GM21526 (cell line): Measurements from ENCODE around the gene KANSL1.
"Not testable (repeated sequence)": the region's sequence is repeated elsewhere in the genome, so short reads cannot be mapped to it uniquely, and the experiment has no call there.

Source experiments
- ATAC-seq: cut with Tn5 transposase; IDR thresholded peaks from one replicate; pipeline ENCODE4 v1.9.1; 2021; ENCODE audit warnings: moderate library complexity; ENCODE audit not compliant: unreplicated experiment, low FRiP score

The KANSL1 gene

GRCh38 chr17:46193626-46194392, 580 bp upstream of the KANSL1 start:
- ATAC-seq, result peak; percentile 51

GRCh38 chr17:46192439-46193150, 634 bp downstream of the KANSL1 start:
- peak; percentile 18 for ATAC-seq

DNA sequence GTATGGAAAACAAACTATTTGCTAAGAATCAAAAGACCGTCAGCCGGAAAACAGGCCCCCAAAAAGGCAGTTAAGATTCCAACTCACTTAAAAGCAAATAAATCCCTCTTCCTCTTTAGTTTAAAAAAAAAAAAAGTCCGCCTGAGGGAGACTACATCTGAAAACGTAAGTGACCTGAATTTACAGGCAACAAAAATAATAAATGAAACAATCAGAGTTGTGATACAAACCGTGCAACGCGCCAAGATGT, 1.1 kb downstream of the KANSL1 start:
- ATAC-seq, result no peak

DNA sequence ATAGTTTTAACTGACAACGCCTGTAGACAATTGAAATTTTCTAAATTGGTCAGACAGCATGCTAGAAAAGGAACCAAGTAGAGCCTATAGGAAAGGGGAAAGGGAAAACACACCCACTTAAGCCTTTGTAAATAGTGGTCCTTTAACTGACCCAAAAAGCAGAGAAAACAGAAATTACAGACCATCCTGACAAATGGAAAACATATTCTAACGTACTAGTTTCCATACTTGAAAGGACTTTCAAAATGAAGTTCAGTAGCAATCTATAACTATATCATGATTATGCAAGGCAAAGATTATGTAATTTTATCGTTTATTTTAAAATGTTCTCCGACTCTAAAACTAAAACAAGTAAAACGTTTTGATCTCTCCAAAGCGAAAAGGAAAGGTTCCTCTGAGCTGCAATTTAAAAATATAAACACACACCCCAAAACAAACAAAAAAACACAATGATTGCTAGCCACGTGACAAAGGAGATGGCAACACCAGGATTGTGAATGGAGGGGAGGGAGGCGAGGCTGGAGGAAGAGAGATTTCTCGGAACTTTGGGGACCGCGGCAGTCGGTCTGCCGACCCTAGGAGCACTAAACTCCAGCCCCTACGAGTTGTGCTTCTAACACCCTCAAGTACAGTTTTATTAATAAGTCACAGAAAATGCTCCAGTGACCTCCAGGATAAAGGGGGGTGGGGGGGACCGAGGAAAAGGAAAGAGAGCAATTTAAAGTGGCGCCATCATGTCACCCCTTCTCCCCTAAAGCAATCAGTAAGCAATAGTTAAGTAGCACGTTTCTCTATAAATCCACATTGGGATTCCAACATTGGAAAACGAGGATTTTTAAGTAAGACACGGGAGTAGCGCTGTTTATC, 1.7 kb downstream of the KANSL1 start:
- ATAC-seq, result no peak

DNA sequence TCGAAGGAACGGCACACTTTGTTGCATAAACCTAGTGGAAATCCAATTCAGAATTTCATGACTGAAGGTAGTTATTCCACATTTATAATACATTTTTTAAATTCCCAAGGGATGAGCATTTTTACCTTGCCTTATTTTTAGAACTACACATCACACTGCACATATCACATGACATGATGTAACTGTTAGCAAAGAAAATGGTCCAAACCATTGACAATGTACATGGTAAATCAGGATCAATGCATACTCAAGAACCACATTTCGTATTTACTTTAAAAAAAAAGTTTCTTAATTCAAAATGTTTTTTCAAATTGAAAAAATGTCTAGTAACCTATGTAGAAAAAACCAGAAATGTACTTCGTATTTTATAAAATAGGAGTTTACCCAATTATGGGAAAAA, 2.5 kb downstream of the KANSL1 start:
- ATAC-seq, result no peak

DNA sequence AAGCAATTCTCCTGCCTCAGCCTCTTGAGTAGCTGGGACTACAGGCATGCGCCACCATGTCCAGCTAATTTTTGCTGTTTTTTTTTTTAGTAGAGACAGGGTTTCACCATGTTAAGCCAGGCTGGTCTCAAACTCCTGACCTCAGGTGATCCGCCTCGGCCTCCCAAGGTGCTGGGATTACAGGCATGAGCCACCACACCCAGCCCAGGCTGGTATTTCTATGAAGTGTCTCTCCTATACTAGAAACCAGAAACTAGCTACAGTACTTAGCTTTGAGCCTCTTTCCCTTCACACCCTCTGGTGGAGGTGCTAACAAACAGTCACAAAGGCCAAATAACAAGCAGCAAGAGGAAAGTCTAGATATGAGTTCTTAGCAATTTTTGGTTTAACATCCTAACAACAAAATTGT, 6.4 kb downstream of the KANSL1 start:
- ATAC-seq, result not testable (repeated sequence)

- no peak for ATAC-seq
Measured at GRCh38 chr17:46184696-46185095, 8.5 kb downstream of the KANSL1 start.

- ATAC-seq, result not testable (repeated sequence)
Measured at GRCh38 chr17:46183383-46183782, 9.8 kb downstream of the KANSL1 start.

- ATAC-seq, result no peak
Measured at GRCh38 chr17:46182961-46183360, 10.3 kb downstream of the KANSL1 start.

- ATAC-seq, result no peak
Measured at GRCh38 chr17:46181940-46182339, 11.3 kb downstream of the KANSL1 start.

GRCh38 chr17:46181316-46181715, 11.9 kb downstream of the KANSL1 start:
- not testable (repeated sequence) for ATAC-seq

DNA sequence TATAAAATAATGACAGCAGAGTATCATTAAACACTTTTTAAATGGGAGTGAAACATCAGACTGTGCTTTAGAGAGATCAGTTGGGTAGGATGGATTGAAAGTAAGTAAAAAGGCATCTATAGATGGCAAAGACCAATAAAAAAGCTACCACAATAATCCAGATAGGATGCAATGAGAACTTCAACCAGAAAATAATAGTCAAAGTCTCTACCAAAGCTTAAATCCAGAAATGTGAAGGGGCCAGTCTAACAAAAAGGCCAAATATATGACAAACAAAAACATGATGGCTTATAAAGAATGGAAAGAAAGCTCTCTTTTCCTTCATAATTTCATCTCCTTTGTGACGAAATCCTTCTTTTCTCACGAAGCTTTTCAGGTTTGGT, 12.3 kb downstream of the KANSL1 start:
- no peak for ATAC-seq

- not testable (repeated sequence) for ATAC-seq
Measured at GRCh38 chr17:46180185-46180891, 12.9 kb downstream of the KANSL1 start.

DNA sequence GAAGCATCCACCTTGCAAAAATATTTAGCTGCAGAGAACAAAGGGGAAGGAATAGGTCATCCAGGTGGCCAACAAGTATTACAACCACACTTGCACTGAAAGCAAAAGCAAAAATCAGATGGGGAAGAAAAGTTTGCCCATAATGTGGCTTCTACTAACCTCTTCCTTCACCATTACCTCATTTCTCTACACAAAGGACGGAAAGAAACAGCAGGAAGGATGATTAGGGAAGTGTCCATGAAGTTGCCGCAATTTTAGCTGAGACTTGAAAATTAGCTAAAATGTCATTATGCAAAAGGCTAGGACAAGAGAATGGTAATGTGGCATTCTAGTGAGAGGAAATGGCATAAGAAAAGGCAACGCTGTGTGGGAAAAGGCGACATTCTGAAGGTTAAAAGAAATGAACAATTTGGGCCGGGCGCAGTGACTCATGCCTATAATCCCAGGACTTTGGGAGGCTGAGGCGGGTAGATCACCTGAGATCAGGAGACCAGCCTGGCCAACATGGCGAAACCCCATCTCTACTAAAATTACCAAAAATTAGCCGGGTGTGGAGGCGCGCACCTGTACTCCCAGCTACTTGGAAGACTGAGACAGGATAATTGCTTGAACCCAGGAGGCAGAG, 13.7 kb downstream of the KANSL1 start:
- ATAC-seq, result no peak

DNA sequence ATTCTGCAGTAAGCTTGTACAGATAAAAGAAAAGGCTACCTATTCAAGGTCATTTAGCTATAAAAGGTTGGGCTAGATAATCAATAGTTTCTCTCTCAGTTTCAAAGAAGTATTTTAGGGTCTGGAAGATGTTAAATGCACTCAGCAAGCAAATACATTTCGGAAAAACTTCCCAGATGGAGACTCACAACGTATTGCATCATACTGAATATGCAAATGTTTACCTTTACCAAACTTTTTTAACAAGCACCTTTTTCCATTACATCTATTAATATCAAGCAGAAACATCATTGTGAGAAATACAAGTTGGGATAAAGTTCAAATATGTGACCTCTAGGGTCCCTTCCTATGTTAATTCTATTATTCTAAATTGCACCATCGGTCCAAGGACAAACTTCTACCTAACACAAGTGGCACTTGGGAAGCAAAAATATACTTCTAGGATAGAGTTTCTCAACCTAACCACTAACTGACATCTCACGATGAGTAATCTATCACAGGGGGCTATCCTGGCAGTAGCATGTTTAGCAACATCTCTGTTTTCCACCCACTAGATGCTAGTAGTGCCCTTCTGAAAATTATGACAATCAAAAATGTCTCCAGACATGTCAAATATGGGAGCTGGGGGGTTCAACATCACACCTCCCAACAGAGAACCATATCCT, 14.5 kb downstream of the KANSL1 start:
- no peak for ATAC-seq

DNA sequence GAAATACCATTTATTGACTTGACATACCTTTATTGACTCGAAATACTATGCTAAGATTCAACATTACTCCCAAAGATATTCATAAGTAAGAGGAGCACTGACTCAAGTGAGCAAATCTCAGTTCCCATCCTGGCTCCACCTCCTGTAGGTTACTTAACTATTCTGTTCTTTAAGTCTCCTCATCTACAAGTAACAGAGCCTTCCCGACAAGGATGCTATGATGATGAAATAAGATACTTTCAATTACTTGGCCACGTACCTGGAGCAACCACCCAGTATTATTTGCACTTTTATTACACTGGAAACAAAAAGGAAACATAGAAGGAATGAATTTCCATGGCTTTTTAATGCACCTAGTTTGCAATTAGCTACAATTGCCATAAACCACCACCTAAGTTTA, 16.3 kb downstream of the KANSL1 start:
- no peak for ATAC-seq

DNA sequence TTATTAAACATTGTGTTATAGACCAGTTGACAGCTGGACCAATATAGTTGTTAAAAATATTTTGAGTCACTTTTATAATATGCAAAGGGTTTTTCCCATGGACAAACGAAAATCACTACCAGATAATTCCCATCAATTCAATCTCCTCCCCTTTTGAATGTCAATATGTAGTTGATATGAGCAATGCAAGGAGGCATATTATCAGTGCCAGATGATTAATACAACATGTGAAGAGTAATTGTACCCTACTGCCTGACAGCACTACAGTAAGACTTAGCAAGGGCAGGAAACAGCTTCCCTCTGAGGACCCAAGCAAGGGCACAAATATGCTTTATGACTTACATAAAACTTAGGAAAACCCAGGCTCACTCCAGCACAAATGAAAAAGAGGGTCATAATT, 17.3 kb downstream of the KANSL1 start:
- ATAC-seq, result no peak

DNA sequence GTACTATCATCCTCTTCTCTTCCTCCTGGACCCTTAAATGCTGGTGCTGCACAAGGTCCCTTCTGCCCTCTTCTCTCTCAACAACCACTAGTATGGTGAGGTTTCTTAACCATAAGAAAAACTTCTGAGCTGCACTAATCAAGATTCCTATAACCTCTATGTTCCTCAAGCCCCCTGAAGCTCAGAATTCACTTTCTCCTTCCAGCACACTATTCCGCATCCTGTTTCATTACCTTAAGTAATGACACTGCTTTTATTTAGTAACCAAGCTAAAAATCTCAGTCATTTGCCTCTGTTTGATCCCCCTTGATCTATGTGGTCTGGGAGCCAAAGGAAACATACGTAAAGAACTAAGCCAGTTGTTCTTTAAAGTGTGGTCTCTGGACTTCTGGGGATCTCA, 20.1 kb downstream of the KANSL1 start:
- no peak for ATAC-seq

DNA sequence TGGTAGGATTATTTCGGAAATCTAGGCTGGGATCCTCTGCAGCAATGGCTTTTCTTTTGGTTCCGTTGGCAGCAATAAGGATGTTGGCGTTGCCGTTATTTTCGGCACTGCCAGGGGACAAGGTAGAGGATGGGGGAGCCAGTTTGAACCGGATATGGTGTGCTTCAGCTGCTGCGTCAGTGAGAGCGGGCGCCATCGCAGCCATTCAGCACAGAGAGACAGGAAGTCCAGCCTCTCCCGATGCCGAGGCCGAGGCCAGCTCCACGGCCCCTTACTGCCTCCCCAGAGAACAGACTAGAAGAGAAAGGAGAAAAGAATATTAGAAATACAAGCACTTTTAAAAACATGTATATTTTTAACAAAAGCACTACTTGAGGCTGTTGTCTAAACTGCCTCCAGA, 21.3 kb downstream of the KANSL1 start:
- no peak for ATAC-seq
